Keratinocyte (primary cell): Measurements from ENCODE around the gene CRISP2.
"Not testable (repeated sequence)": the region's sequence is repeated elsewhere in the genome, so short reads cannot be mapped to it uniquely, and the experiment has no call there.

Experiments
- CTCF ChIP-seq, 3 experiments: IDR thresholded peaks in 1 of 3; conservative IDR thresholded peaks in 1 of 3; optimal IDR thresholded peaks in 1 of 3; 2 replicates in 2 of 3; 3 replicates in 1 of 3; pipeline versions ENCODE3 to v1.5.1; 2011; ENCODE audit warnings: low read length in 3 of 3, mild to moderate bottlenecking in 3 of 3, moderate library complexity in 2 of 3, control low read depth in 1 of 3, inconsistent platforms in 1 of 3; ENCODE audit not compliant: insufficient read depth in 2 of 3; ENCODE audit errors: extremely low read depth in 1 of 3
- EZH2 ChIP-seq: IDR thresholded peaks from one replicate; pipeline ENCODE4 v1.6.1; 2012; ENCODE audit warnings: inconsistent platforms, mild to moderate bottlenecking, low read length, moderate library complexity

DNA sequence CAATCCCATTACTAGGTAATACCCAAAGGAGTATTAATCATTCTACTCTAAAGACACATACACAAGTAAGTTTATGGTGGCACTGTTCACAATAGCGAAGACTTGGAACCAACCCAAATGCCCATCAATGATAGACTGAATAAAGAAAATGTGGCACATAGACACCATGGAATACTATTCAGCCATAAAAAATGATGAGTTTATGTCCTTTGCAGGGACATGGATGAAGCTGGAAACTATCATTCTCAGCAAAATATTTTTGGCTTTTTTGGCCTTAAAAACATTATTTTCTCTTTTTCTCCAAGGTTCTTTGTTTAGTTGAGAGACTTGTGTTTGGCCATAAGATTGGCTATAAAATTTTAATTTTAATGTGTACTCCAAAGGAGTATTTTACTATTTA lies 49.3 kb downstream of the CRISP2 start:
- not testable (repeated sequence) for TF ChIP-seq CTCF (optimal IDR thresholded peaks at IDR 0.05 in 1 of 3, IDR thresholded peaks at IDR 0.05 in 1 of 3, conservative IDR thresholded peaks at IDR 0.05 in 1 of 3; ENCODE audit: extremely low read depth in 1 of 3, insufficient read depth in 2 of 3, low read length in 3 of 3); EZH2
